Keratinocyte (primary cell): ENCODE results near the gene KMT5B.

Source experiments
- EZH2 ChIP-seq: IDR thresholded peaks from one replicate; pipeline ENCODE4 v1.6.1; 2012; ENCODE audit warnings: inconsistent platforms, mild to moderate bottlenecking, low read length, moderate library complexity
- TF ChIP-seq, protein P1 (sequence below), 3 experiments: IDR thresholded peaks in 1 of 3; conservative IDR thresholded peaks in 1 of 3; optimal IDR thresholded peaks in 1 of 3; 2 replicates in 2 of 3; 3 replicates in 1 of 3; pipeline versions ENCODE3 to v1.5.1; 2011; ENCODE audit warnings: low read length in 3 of 3, mild to moderate bottlenecking in 3 of 3, moderate library complexity in 2 of 3, control low read depth in 1 of 3, inconsistent platforms in 1 of 3; ENCODE audit not compliant: insufficient read depth in 2 of 3; ENCODE audit errors: extremely low read depth in 1 of 3

DNA sequence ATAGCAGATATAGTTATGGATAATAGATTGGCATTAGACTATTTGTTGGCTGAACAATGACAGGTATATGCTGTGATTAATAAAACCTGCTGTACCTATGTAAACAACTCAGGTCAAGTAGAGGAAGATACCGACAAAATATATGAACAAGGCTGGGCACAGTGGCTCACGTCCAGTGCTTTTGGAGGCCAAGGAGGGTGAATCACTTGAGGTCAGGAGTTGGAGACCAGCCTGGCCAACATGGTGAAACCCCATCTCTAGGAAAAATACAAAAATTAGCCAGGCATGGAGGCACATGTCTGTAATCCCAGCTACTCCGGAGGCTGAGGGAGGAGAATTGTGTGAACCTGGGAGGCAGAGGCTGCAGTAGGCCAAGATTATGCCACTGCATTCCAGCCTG is 77.9 kb downstream of the KMT5B start:
- no peak for TF ChIP-seq EZH2
- TF ChIP-seq, protein P1, sequence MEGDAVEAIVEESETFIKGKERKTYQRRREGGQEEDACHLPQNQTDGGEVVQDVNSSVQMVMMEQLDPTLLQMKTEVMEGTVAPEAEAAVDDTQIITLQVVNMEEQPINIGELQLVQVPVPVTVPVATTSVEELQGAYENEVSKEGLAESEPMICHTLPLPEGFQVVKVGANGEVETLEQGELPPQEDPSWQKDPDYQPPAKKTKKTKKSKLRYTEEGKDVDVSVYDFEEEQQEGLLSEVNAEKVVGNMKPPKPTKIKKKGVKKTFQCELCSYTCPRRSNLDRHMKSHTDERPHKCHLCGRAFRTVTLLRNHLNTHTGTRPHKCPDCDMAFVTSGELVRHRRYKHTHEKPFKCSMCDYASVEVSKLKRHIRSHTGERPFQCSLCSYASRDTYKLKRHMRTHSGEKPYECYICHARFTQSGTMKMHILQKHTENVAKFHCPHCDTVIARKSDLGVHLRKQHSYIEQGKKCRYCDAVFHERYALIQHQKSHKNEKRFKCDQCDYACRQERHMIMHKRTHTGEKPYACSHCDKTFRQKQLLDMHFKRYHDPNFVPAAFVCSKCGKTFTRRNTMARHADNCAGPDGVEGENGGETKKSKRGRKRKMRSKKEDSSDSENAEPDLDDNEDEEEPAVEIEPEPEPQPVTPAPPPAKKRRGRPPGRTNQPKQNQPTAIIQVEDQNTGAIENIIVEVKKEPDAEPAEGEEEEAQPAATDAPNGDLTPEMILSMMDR (optimal IDR thresholded peaks at IDR 0.05 in 1 of 3, IDR thresholded peaks at IDR 0.05 in 1 of 3, conservative IDR thresholded peaks at IDR 0.05 in 1 of 3; ENCODE audit: extremely low read depth in 1 of 3, insufficient read depth in 2 of 3, low read length in 3 of 3), result no peak
